Measurements from ENCODE around the gene INCENP.
"Not testable (repeated sequence)": the region's sequence is repeated elsewhere in the genome, so short reads cannot be mapped to it uniquely, and the experiment has no call there.

Gene INCENP

DNA sequence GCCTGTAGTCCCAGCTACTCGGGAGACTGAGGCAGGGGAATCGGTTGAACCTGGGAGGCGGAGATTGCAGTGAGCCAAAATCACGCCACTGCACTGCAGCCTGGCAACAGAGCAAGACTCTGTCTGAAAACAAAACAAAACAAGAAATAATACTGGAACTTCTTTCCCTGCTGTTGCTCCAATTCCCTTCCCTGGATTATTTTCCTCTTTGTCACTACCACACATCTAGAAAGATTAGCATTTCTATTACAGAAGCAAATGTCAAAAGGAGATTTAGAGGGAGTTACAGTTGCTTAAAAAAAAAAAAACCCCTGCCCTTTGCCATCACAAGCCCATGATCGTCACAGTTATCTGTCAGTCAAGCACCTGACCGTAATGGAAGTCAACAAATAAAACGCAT lies 48.5 kb downstream of the INCENP start:
- DNase-seq, result no peak

DNA sequence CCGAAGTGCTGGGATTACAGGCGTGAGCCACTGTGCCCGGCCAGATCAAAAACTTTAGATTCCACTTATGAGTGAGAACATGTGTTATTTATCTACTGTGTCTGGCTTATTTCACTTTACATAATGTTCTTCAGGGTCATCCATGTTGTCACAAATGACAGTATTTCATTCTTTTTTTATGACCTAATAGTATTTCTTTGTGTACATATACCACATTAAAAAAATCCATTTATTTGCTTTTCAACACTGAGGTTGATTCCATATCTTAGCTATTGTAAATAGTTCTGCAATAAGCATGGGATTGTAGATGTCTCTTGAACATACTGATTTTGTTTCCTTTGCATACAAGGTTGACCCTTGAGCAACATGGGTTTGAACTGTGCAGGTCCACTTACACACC lies 53.0 kb downstream of the INCENP start:
- DNase-seq, result no peak

DNA sequence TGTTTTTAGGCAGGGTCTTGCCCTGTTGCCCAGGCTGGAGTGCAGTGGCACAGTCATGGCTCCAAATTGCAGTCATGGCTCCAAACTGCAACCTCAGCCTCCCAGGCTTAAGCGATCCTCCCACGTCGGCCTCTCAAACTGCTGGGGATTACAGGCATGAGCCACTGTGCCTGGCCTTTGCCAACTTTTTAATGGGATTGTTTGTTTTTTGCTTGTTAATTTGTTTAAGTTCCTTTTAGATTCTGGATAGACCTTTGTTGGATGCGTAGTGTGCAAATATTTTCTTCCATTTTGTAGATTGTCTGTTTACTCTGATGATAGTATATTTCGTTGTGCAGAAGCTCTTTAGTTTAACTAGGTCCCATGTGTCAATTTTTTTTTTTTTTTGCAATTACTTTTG lies 56.2 kb downstream of the INCENP start:
- no peak for DNase-seq

DNA sequence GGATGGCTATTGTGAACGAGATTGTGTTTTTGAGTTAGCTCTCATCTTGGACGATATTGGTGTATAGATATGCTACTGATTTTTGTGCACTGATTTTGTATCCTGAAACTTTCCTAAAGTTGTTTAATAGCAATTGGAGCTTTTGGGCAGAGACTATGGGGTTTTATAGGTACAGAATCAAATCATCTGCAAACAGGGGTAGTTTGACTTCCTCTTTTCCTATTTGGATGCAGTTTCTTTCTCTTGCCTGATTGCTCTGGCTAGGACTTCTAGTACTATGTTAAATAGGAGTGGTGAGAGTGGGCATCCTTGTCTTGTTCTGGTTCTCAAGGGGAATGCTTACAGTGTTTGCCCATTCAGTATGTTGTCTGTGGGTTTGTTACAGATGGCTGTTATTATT lies 57.3 kb downstream of the INCENP start:
- DNase-seq, result no peak

DNA sequence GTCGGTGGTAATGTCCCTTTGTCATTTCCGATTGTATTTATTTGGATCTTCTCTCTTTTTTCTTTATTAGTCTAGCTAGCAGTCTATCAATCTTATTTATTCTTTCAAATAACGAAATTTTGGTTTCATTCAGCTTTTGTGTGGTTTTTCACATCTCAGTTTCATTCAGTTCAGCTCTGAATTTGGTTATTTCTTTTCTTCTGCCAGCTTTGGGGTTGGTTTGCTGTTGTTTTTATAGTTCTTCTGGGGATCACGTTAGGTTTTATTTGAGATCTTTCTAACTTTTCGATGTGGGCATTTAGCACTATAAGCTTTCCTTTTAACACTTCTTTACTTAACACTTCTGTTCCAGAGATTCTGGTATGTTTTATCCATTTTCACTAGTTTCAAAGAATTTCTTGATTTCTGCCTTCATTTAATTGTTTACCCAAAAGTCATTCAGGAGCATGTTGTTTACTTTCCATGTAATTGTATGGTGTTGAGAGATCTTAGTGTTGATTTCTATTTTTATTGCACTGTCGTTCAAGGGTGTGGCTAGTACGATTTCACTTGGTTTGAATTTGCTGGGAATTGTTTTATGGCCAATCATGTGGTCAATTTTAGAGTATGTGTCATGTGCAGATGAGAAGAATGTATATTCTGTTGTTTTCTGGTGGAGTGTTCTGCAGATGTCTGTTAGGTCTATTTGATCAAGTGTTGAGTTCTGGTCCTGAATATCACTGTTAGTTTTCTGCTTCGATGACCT lies 58.5 kb downstream of the INCENP start:
- no peak for DNase-seq

DNA sequence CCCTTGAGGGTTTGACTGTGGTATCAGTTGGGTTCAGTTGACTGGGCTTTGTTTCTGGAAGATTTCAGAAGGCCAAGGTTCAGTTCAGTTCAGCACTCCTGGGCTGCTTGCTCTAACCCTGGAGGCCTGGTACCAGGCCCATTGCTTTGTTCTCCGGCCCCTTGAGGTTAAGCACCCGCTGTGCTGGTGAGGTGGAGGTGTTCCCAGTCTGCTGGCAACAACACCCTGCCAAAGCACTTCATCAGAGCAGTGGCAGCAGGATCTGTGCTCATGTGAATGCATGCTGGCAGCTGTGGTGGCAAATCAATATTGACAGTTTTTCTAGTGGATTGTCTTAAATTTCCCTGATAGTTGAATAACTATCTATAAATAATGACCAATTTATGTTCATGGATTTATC lies 62.4 kb downstream of the INCENP start:
- DNase-seq, result no peak

DNA sequence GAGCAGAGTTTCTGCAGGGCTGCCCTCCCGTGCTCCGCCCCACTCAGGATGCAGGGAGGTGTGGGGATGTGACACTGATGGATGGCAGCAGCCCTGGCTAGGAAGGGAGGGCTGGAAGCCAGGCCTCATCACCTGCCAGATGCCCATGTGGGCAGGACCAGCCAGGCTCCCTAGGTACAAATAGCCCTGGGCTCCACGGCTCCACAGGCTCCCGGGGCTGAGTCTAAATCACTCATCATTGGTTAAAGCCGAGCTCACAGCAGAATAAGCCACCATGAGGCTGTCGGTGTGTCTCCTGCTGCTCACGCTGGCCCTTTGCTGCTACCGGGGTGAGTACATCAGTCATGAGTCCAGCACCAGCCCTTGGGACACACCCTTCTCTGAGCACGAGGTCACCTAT lies 66.2 kb downstream of the INCENP start, which contains the start of gene SCGB1D1:
Gene SCGB1D1, plus strand, starts transcription at position 206 of the 400 bp plus-strand sequence. Its CDS starts 69 bp downstream, at position 275.
- no peak for DNase-seq

DNA sequence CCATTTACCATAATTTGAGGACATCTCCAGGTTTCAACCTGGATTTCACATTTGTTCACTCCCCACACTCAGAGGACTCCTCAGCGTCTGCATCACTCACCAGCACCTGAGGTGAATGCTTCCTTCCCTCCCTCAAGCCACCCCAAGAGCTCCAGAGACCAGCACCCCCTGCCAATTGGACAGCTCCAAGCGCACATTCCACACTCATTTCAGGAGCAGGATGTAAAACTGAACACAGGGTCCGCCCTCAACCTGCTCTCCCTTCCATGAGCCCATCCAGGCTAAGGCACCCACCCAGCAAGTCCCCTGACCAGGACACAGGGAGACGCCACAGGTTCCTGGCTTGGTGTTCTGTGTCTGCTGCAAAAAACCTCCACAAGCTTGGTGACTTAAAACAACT lies 70.1 kb downstream of the INCENP start:
- DNase-seq, result no peak

DNA sequence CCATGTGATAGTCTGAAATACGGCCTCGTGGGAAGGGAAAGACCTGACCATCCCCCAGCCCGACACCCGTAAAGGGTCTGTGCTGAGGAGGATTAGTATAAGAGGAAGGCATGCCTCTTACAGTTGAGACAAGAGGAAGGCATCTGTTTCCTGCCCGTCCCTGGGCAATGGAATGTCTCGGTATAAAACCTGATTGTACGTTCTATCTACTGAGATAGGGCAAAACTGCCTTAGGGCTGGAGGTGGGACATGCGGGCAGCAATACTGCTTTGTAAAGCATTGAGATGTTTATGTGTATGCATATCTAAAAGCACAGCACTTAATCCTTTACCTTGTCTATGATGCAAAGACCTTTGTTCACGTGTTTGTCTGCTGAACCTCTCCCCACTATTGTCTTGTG lies 71.2 kb downstream of the INCENP start:
- not testable (repeated sequence) for DNase-seq

DNA sequence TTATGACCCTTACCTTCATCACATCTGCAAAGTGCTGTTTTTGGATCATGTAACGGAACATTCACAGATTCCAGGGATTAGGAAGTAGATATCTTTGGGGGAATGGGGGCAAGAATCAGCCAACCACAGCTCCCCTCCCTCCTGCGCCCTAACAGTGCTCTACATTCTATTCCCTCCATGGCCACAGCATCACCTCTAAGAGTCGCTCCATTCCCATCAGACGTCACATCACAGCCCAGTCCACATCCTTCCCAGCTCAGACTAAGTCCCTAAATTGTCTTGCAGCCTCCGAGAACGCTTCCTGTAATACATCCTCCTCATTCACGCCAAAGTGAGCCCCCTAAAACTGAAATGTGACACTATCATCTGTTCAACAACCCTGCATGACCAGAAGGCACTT lies 72.1 kb downstream of the INCENP start:
- DNase-seq, result no peak

DNA sequence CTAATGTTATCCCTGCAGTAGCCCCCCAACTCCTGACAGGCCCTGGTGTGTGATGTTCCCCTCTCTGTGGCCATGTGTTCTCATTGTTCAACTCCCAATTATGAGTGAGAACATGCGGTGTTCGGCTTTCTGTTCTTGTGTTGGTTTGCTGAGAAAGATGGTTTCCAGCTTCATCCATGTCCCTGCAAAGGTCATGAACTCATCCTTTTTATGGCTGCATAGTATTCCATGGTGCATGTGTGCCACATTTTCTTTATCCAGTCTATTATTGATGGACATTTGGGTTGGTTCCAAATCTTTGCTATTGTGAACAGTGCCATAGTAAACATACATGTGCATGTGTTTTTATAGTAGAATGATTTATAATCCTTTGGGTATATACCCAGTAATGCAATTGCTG lies 73.6 kb downstream of the INCENP start:
- DNase-seq, result not testable (repeated sequence)

DNA sequence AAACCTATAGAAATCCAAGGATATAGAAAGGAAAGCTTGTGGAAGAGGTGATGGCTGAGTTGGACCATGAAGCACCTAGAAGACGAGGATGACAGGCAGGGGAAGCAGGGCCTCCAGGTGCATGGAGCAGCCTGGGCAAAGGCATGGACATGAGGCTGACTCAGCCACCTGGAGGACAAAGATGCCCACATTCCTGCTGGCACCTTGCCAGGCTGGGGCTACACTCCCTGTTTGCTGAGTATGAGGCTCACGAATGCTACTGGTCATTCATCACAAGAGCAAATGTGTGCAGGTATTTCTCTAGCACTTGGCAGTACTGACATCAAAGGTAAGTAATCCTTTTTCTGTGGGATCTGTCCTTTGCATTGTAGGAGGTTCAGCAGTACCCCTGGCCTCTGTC lies 77.6 kb downstream of the INCENP start:
- no peak for DNase-seq

All from NCI-H226 (cell line).